ENCODE measurements around the gene ZNF521.

The ZNF521 gene

GRCh38 chr18:25251068-25251467 lies 100.9 kb downstream of the ZNF521 start:
- TF ChIP-seq ZFX (IDR thresholded peaks at IDR 0.05; ENCODE audit: borderline replicate concordance) (no peak), CTCF (IDR thresholded peaks at IDR 0.05) (no peak)
- no peak overlapping the region for H3K27ac ChIP-seq

- no peak overlapping the region for H3K27ac ChIP-seq
- TF ChIP-seq ZFX (IDR thresholded peaks at IDR 0.05; ENCODE audit: borderline replicate concordance) (no peak), CTCF (IDR thresholded peaks at IDR 0.05) (no peak)
Measured at GRCh38 chr18:25250474-25250851, 101.5 kb downstream of the ZNF521 start.

- TF ChIP-seq CTCF (IDR thresholded peaks at IDR 0.05) (no peak), ZFX (IDR thresholded peaks at IDR 0.05; ENCODE audit: borderline replicate concordance) (no peak)
- no peak overlapping the region for H3K27ac ChIP-seq
Measured at GRCh38 chr18:25248755-25249154, 103.2 kb downstream of the ZNF521 start.

GRCh38 chr18:25247725-25248124 lies 104.2 kb downstream of the ZNF521 start:
- H3K27ac ChIP-seq: no peak overlapping the region
- TF ChIP-seq ZFX (IDR thresholded peaks at IDR 0.05; ENCODE audit: borderline replicate concordance) (no peak), CTCF (IDR thresholded peaks at IDR 0.05) (no peak)

- no peak for TF ChIP-seq CTCF (IDR thresholded peaks at IDR 0.05)
- no peak for TF ChIP-seq ZFX (IDR thresholded peaks at IDR 0.05; ENCODE audit: borderline replicate concordance)
- H3K27ac ChIP-seq: no peak overlapping the region
Measured at GRCh38 chr18:25244924-25245698, 106.9 kb downstream of the ZNF521 start.

- H3K27ac ChIP-seq: no peak overlapping the region
- no peak for TF ChIP-seq CTCF (IDR thresholded peaks at IDR 0.05)
- no peak for TF ChIP-seq ZFX (IDR thresholded peaks at IDR 0.05; ENCODE audit: borderline replicate concordance)
Measured at GRCh38 chr18:25244170-25244569, 107.8 kb downstream of the ZNF521 start.

- TF ChIP-seq CTCF (IDR thresholded peaks at IDR 0.05) (no peak), ZFX (IDR thresholded peaks at IDR 0.05; ENCODE audit: borderline replicate concordance) (no peak)
- no peak overlapping the region for H3K27ac ChIP-seq
Measured at GRCh38 chr18:25243754-25244153, 108.2 kb downstream of the ZNF521 start.

All from 22Rv1 (cell line).